HUDEP-2 (cell line): Measurements from ENCODE around the gene ARMC8.

Experiments
- DNase-seq, 76 experiments: peaks; one replicate each; lab custom pipeline; 2025; ENCODE audit not compliant: unreplicated experiment in 76 of 76; lab: John Stamatoyannopoulos, UW

The ARMC8 gene

DNA sequence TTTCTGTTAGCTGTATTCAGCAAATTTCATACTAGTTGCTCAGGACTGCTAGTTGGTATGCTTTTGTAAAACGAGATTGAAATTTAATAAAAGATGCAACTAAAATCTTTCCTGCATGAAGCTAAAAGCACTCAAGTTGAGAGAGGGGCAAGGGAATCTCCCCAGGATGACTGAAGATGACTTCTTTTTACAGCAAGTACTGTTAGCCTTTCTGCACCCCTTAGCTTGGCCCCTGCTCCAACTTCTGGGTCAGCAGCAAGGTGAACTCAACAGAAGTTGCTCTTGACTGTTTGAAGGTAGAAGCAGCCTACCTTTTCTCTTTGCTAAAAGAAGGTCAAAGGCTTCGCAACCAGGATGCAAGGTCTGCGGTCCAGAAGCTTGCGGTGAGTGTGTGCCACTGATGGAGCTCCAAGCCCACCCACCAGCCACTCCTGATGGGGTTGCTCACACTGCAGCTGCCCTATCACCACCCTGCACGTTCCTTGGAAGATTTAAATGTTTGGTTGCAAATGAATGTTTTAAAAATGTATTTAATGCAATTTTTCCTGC is 110.0 kb downstream of the ARMC8 start:
- no peak for DNase-seq

DNA sequence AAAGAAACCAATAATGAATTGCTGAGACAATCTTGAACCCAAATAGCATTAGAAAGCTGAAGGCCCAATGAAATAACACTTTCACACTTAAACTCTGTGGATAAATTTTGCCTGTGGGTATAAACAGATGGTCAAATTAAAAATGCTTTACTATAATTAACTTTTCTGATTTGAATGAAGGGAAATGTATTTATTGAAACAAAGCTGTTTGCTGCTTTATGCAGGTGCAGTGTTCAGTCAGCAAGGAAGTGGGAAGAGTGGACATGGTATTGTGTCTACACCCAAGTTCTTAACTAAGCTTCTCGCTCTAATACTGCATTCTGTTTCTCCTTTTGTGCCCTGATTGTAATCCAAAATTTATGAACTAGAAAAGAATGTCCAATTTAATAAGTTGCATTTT is 110.8 kb downstream of the ARMC8 start:
- DNase-seq: no peak

- DNase-seq: no peak
Measured at GRCh38 chr3:138300647-138301046, 113.5 kb downstream of the ARMC8 start.

GRCh38 chr3:138303474-138303873 is 116.4 kb downstream of the ARMC8 start:
- no peak for DNase-seq

GRCh38 chr3:138307899-138308298 is 120.8 kb downstream of the ARMC8 start:
- DNase-seq: no peak

- DNase-seq: no peak
Measured at GRCh38 chr3:138308783-138309182, 121.7 kb downstream of the ARMC8 start.

GRCh38 chr3:138310494-138310893 is 123.4 kb downstream of the ARMC8 start:
- DNase-seq: no peak

- DNase-seq: no peak
Measured at GRCh38 chr3:138314751-138315150, 127.7 kb downstream of the ARMC8 start.

DNA sequence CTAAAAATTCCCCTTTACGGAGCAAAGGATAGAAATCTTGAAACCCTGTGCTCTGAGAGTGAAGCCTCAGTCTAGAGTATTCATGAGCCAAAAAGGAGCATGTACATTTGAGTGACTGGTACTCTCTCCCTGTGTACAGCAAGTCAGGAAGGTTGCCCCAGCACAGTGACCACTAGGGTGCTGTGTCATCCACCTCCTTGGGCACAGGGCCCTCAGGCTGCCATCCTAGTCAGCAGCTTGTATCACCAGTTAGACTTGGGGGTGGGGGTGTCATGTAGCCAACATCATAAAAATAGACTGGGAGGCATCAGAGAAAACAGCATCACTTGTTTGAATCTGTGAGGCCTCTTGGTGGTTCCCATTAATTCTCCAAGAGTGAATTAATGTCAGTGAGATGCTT is 130.6 kb downstream of the ARMC8 start:
- DNase-seq: no peak

- DNase-seq: no peak
Measured at GRCh38 chr3:138323971-138324370, 136.9 kb downstream of the ARMC8 start.

- no peak for DNase-seq
Measured at GRCh38 chr3:138325990-138326389, 138.9 kb downstream of the ARMC8 start.

DNA sequence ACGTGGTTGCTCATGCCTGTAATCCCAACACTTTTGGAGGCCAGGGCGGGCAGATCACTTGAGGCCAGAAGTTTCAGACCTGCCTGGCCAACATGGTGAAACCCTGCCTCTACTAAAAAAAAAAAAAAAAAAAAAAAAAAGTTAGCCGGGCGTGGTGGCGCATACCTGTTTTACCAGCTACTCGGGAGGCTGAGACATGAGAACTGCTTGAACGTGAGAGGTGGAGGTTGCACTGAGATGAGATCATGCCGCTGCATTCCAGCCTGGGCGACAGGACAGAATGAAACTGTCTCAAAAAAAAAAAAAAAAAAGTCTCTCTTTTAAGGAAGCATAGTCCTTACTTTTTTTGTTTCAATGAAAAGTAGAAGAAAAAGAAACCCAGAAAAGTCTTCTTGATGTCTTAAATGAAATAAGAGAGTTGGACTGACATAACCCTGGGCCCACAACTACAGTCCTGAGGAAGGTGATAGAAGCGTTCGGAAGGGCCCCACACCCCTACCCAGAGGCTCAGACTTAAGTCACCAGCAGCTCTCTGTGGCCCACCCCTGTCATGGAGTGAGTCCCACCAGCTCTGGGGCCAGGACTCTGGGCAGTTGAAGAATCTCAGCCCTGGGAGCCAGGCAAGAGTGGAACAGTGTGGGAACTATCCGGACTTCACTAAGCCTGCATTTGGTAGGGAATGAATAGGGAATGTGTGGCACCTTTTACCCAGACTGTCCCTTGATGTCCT is 139.9 kb downstream of the ARMC8 start:
- DNase-seq: no peak

DNA sequence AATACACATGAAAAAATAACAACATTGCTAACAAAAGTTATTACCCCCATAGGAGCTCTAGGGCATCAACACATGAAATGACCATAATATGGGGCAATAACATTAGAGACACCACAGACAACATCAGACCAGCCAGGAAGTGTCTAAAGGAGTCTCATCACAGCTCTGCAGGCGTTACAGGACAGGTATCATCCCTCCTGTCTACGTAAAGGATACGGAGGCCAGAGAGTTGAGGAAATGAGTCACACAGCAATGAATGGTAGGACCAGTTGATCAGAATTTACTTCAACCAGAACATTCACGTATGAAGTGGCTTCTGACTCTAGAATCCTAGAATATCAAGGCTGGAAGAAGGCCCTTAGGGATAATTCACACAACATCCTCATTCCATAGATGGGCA is 140.7 kb downstream of the ARMC8 start:
- no peak for DNase-seq

DNA sequence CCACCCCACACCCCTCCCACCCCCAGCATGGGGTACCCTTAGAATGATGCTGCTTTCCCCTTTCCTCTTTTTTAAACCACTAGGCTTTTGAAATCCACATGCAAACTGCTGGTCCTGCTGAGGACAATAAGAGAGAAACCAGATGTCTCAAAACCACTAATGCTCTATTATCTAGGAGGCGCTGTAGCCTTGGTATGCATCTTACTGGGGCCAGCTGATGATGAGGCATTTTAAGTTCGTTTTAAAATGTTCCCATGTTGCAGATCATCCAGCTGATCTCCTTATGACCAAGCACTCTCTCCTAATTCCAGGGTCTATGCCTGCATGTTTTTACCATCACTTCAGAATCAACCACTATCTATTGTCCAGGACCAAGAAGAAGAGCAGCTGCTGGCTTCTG is 141.2 kb downstream of the ARMC8 start:
- peak in 1 of 76 experiments; percentile 17 for DNase-seq

DNA sequence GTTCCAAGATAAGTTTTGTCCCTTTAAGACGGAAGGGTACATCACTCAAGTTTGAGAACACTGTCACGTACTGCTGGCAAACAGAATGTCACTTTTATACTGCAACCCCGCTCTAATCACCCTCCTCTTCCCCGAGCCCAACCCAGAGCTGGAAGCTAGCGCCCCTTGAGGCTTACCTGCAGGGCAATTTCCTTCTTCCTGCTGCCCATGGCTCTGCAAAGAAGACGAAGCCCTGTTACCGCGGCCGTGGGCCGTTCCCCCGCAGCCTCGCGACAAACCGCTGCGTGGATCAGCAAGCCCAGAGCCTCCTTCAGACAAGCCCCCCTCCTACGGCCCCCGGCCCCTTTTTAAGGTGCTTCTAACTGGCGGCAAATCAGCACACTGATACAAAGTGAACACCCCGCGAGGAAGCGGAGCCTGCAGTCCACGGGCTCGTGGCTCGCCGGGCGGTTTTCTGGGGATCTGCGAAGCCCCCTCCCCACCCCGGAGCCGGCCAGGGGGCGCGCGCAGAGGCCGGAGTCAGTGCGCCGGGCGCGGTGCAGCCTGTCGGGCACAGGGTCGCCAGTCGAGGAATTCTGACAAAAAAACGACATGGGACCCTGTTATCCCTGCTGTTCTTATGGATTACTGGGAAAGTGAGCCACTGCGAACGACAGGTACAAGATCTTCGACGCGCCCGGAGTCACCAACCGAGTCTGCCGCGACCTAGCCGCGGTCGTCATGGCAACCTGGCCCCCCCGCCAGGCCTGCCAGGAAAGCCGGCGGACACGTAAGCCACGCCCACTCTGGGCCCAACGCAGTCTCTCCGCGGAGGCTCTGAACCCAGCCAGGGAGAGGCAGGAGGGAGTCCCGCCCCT is 142.3 kb downstream of the ARMC8 start, which contains the start of gene NME9:
TSS of gene NME9 (minus strand) at position 725 of the 857 bp plus-strand sequence. CDS start at position 209, 516 bp downstream.
- peak in 74 of 76 experiments; percentile 20 to 89 (median 74) for DNase-seq

GRCh38 chr3:138329984-138330293 is 142.8 kb downstream of the ARMC8 start:
- DNase-seq: no peak

GRCh38 chr3:138331143-138331894 is 144.2 kb downstream of the ARMC8 start:
- DNase-seq: no peak

GRCh38 chr3:138332472-138333073 is 145.5 kb downstream of the ARMC8 start:
- DNase-seq: peak in 5 of 76 experiments; percentile 3 to 20 (median 11)

DNA sequence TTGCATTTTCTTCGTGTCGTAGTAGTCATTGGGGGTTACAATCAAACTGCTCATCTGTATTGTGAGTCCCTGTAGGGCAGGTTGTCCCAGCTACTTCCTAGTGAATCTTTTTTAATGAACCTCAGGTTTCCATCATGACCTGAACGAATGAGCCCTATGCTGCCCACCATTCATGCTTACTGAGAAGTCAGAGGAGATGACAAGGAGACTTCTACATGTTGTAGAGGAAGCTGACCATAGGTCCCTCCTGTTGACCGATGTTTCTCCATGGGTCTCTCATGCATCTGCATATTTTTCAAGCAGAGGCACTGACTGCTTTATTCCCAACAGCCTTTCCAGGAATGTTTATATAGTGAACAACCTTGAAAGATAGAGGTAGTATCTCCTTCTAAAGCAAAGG is 147.5 kb downstream of the ARMC8 start:
- DNase-seq: no peak

DNA sequence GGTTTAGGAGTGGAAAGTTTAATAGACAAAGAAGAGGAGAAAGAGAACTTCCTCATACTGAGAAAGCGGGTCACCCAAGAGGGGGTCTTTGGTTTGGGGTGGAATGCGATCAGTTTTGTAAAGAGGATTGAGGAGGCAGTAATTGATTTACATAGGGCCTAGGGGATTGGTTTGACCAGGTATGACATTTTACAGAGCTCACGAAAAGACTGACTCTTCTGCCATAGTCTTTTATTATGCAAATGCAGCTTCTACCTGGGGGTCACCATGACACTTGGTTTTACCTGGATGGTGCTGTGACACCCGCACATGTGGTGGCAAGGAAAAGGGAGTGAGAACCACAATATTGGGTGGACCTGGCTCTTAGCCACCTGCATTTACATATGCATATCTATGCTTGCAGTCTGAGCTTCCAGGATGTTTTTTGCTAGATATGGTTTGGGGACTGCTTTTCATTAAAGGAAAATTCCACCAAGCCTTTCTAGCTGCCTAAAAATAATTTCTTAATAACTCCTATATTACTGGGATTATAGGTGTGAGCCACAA is 149.4 kb downstream of the ARMC8 start:
- no peak for DNase-seq
